AG08395 (cell line): Measurements from ENCODE around the gene AP1G2.
"Not testable (repeated sequence)": the region's sequence is repeated elsewhere in the genome, so short reads cannot be mapped to it uniquely, and the experiment has no call there.

Source experiments
- DNase-seq: peaks from one replicate; pipeline ENCODE4 v3.0.0; 2012; ENCODE audit warnings: mixed read lengths, low spot score

Gene AP1G2

GRCh38 chr14:23600322-23600707 is 32.7 kb upstream of the AP1G2 start:
- DNase-seq = no peak

GRCh38 chr14:23594191-23594590 is 26.6 kb upstream of the AP1G2 start:
- not testable (repeated sequence) for DNase-seq

- no peak for DNase-seq
Observed at GRCh38 chr14:23590198-23590597, 22.6 kb upstream of the AP1G2 start.

GRCh38 chr14:23589606-23590005 is 22.0 kb upstream of the AP1G2 start:
- no peak for DNase-seq

GRCh38 chr14:23588884-23589598 is 21.4 kb upstream of the AP1G2 start:
- peak; percentile 88 for DNase-seq

- DNase-seq = not testable (repeated sequence)
Observed at GRCh38 chr14:23584527-23585203, 17.1 kb upstream of the AP1G2 start.

GRCh38 chr14:23583761-23584526 is 16.4 kb upstream of the AP1G2 start:
- DNase-seq = not testable (repeated sequence)

- no peak for DNase-seq
Observed at GRCh38 chr14:23582906-23583760, 15.5 kb upstream of the AP1G2 start.

GRCh38 chr14:23580948-23581281 is 13.3 kb upstream of the AP1G2 start:
- DNase-seq = no peak

GRCh38 chr14:23580152-23580926 is 12.7 kb upstream of the AP1G2 start:
- DNase-seq = no peak

GRCh38 chr14:23579739-23580138 is 12.1 kb upstream of the AP1G2 start:
- DNase-seq = no peak

- DNase-seq = no peak
Observed at GRCh38 chr14:23579311-23579630, 11.7 kb upstream of the AP1G2 start.

GRCh38 chr14:23578560-23579310 is 11.1 kb upstream of the AP1G2 start, which contains the start of gene JPH4:
Gene JPH4, minus strand, starts transcription at chr14:23578790. Its CDS starts 1,337 bp downstream, at chr14:23577453.
- no peak for DNase-seq

GRCh38 chr14:23577710-23578392 is 10.3 kb upstream of the AP1G2 start:
- DNase-seq = no peak

GRCh38 chr14:23577004-23577681 is 9.6 kb upstream of the AP1G2 start:
- peak; percentile 24 for DNase-seq

GRCh38 chr14:23573384-23574015 is 5.9 kb upstream of the AP1G2 start:
- DNase-seq = no peak

- no peak for DNase-seq
Observed at GRCh38 chr14:23572836-23573235, 5.2 kb upstream of the AP1G2 start.

- no peak for DNase-seq
Observed at GRCh38 chr14:23572524-23572828, 4.9 kb upstream of the AP1G2 start.
